Skeletal muscle satellite cell (primary cell): Measurements from ENCODE around the gene ZC3HAV1L.

Experiments
- H3K27me3 ChIP-seq: 2 replicates; pipeline ENCODE4 v1.7.0; 2013; ENCODE audit warnings: low read length; ENCODE audit not compliant: control insufficient read depth, insufficient read depth
- H3K36me3 ChIP-seq: 2 replicates; pipeline ENCODE4 v1.7.0; 2013; ENCODE audit warnings: mild to moderate bottlenecking, control low read depth, low read length; ENCODE audit not compliant: insufficient read depth
- H3K4me1 ChIP-seq: 2 replicates; pipeline ENCODE4 v1.7.0; 2013; ENCODE audit warnings: low read length; ENCODE audit not compliant: control insufficient read depth, insufficient read depth
- H3K4me2 ChIP-seq: 2 replicates; pipeline ENCODE4 v1.7.0; 2013; ENCODE audit warnings: mild to moderate bottlenecking, low read length
- H3K4me3 ChIP-seq: 2 replicates; pipeline ENCODE4 v1.7.0; 2013; ENCODE audit warnings: low read length
- H3K9ac ChIP-seq: 2 replicates; pipeline ENCODE4 v1.7.0; 2013; ENCODE audit warnings: mild to moderate bottlenecking, low read depth, low read length, moderate library complexity
- H3K9me3 ChIP-seq: replicated peaks from 2 replicates; pipeline ENCODE4 v1.7.0; 2013; ENCODE audit warnings: mild to moderate bottlenecking, control low read depth, low read length

ZC3HAV1L gene

GRCh38 chr7:139004321-139005090 lies 31.3 kb downstream of the ZC3HAV1L start:
- Histone ChIP-seq H3K27me3 (peaks cover 6% of the 10 kb centered on the region), H3K9ac (no peak overlapping the region), H3K4me2 (no peak overlapping the region), H3K4me1 (no peaks in the 10 kb centered on the region), H3K36me3 (no peaks in the 10 kb centered on the region), H3K4me3 (no peak overlapping the region), H3K9me3 (peaks cover 5% of the 10 kb centered on the region)

- no peaks in the 10 kb centered on the region for H3K36me3 ChIP-seq
Measured at GRCh38 chr7:138999414-138999813, 36.4 kb downstream of the ZC3HAV1L start.

GRCh38 chr7:138992052-138992531 lies 43.8 kb downstream of the ZC3HAV1L start:
- peaks cover 16% of the 10 kb centered on the region for H3K4me1 ChIP-seq
- no peaks in the 10 kb centered on the region for H3K36me3 ChIP-seq
- no peaks in the 10 kb centered on the region for H3K27me3 ChIP-seq
- peak overlapping the region; percentile 57 for H3K9ac ChIP-seq
- H3K4me2 ChIP-seq = peak overlapping the region; percentile 37
- H3K9me3 ChIP-seq = peaks cover 4% of the 10 kb centered on the region
- H3K4me3 ChIP-seq = peak overlapping the region; percentile 20

More at GRCh38 chr7:138999414-138999813, 36.4 kb downstream of the ZC3HAV1L start:
- H3K27me3 ChIP-seq = peaks cover 6% of the 10 kb centered on the region
- no peaks in the 10 kb centered on the region for H3K4me1 ChIP-seq
- no peak overlapping the region for H3K4me2 ChIP-seq
- no peak overlapping the region for H3K4me3 ChIP-seq
- no peak overlapping the region for H3K9ac ChIP-seq
- peaks cover 5% of the 10 kb centered on the region for H3K9me3 ChIP-seq

- Histone ChIP-seq H3K9me3 (peaks cover 4% of the 10 kb centered on the region), H3K9ac (no peak overlapping the region), H3K4me3 (no peak overlapping the region), H3K4me1 (peaks cover 13% of the 10 kb centered on the region), H3K4me2 (no peak overlapping the region), H3K27me3 (no peaks in the 10 kb centered on the region), H3K36me3 (no peaks in the 10 kb centered on the region)
Measured at GRCh38 chr7:138987686-138988085, 48.2 kb downstream of the ZC3HAV1L start.

GRCh38 chr7:138982204-138982623 lies 53.6 kb downstream of the ZC3HAV1L start:
- no peaks in the 10 kb centered on the region for H3K27me3 ChIP-seq

GRCh38 chr7:138981332-138982203 lies 54.3 kb downstream of the ZC3HAV1L start, which contains the start of gene KIAA1549:
Gene KIAA1549 (minus strand): TSS chr7:138981389. CDS start chr7:138981269, 120 bp downstream.
- peak within 1 kb of the TSS; percentile 85 for H3K4me3 ChIP-seq

More at GRCh38 chr7:138982204-138982623, 53.6 kb downstream of the ZC3HAV1L start:
- Histone ChIP-seq H3K4me1 (peaks cover 15% of the 10 kb centered on the region), H3K36me3 (no peaks in the 10 kb centered on the region), H3K4me2 (peak overlapping the region; percentile 93), H3K9ac (peak overlapping the region; percentile 87), H3K4me3 (peak overlapping the region; percentile 85), H3K9me3 (no peaks in the 10 kb centered on the region)

GRCh38 chr7:138980563-138981291 lies 55.1 kb downstream of the ZC3HAV1L start:
- no peaks in the 10 kb centered on the region for H3K36me3 ChIP-seq
- no peaks in the 10 kb centered on the region for H3K27me3 ChIP-seq
- peaks cover 17% of the 10 kb centered on the region for H3K4me1 ChIP-seq
- H3K4me2 ChIP-seq = peak overlapping the region; percentile 93
- H3K9ac ChIP-seq = peak overlapping the region; percentile 87
- peak overlapping the region; percentile 85 for H3K4me3 ChIP-seq
- H3K9me3 ChIP-seq = no peaks in the 10 kb centered on the region

More at GRCh38 chr7:138981332-138982203, 54.3 kb downstream of the ZC3HAV1L start, which contains the start of gene KIAA1549:
- no peaks in the 10 kb centered on the region for H3K27me3 ChIP-seq
- H3K4me1 ChIP-seq = peaks cover 15% of the 10 kb centered on the region
- no peaks in the 10 kb centered on the region for H3K9me3 ChIP-seq
- H3K4me2 ChIP-seq = peak within 1 kb of the TSS; percentile 93
- peak within 1 kb of the TSS; percentile 87 for H3K9ac ChIP-seq
- H3K36me3 ChIP-seq = no peaks in the 10 kb centered on the region

GRCh38 chr7:138979988-138980562 lies 55.8 kb downstream of the ZC3HAV1L start:
- Histone ChIP-seq H3K4me1 (peaks cover 21% of the 10 kb centered on the region), H3K9ac (peak overlapping the region; percentile 87), H3K27me3 (no peaks in the 10 kb centered on the region), H3K4me2 (peak overlapping the region; percentile 93), H3K9me3 (no peaks in the 10 kb centered on the region), H3K4me3 (peak overlapping the region; percentile 85), H3K36me3 (no peaks in the 10 kb centered on the region)

- Histone ChIP-seq H3K9ac (no peak overlapping the region), H3K27me3 (no peaks in the 10 kb centered on the region), H3K9me3 (no peaks in the 10 kb centered on the region), H3K4me2 (peak overlapping the region; percentile 93), H3K4me1 (peaks cover 21% of the 10 kb centered on the region), H3K4me3 (peak overlapping the region; percentile 85), H3K36me3 (no peaks in the 10 kb centered on the region)
Measured at GRCh38 chr7:138979226-138979979, 56.4 kb downstream of the ZC3HAV1L start.

GRCh38 chr7:138978541-138979184 lies 57.2 kb downstream of the ZC3HAV1L start:
- Histone ChIP-seq H3K36me3 (no peaks in the 10 kb centered on the region), H3K9ac (no peak overlapping the region), H3K4me3 (no peak overlapping the region), H3K9me3 (no peaks in the 10 kb centered on the region), H3K27me3 (no peaks in the 10 kb centered on the region), H3K4me1 (peaks cover 21% of the 10 kb centered on the region), H3K4me2 (no peak overlapping the region)
